ENCODE data around the gene COX6A2.

GRCh38 chr16:31423241-31423640 lies 4.9 kb downstream of the COX6A2 start:
- TF ChIP-seq CTCF (IDR thresholded peaks at IDR 0.05; ENCODE audit: insufficient read depth, low read depth, low read length) (no peak), EZH2 (IDR thresholded peaks at IDR 0.05; ENCODE audit: insufficient read depth, low read length) (no peak)
